ENCODE data around the gene UBP1.

DNA sequence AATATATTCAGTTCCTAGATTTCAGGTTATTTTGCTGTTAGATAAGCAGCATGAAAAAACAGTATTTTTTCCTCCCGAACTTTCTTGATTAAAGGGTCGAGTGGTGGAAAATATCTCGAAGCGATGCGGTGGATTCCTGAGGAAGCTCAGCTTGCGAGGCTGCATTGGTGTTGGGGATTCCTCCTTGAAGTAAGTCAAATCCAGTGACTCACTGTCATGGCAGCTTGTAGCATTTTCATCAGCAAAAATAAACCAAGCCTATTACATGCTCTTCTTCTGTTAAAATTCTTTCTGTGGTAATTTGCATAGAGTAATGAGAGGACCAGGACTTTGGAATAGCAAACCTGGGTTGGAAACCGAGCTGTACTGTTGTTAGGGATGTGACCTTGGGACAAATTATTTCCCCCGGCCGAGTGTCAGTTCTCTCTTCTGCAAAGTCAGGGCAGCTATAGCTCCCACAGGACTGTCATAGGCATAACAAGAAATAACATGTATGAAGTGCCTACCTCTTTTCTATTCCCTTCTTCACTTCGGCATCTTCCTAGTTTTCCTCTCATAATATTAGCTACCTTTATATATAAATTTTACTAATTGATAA, 75.6 kb downstream of the UBP1 start:
- TF ChIP-seq, protein P1, sequence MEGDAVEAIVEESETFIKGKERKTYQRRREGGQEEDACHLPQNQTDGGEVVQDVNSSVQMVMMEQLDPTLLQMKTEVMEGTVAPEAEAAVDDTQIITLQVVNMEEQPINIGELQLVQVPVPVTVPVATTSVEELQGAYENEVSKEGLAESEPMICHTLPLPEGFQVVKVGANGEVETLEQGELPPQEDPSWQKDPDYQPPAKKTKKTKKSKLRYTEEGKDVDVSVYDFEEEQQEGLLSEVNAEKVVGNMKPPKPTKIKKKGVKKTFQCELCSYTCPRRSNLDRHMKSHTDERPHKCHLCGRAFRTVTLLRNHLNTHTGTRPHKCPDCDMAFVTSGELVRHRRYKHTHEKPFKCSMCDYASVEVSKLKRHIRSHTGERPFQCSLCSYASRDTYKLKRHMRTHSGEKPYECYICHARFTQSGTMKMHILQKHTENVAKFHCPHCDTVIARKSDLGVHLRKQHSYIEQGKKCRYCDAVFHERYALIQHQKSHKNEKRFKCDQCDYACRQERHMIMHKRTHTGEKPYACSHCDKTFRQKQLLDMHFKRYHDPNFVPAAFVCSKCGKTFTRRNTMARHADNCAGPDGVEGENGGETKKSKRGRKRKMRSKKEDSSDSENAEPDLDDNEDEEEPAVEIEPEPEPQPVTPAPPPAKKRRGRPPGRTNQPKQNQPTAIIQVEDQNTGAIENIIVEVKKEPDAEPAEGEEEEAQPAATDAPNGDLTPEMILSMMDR (IDR thresholded peaks at IDR 0.05; ENCODE audit: low read length) = no peak
- TF ChIP-seq EZH2 (IDR thresholded peaks at IDR 0.05; ENCODE audit: borderline replicate concordance, low read length) = no peak
